SKM-1 (cell line): ENCODE results near the gene CLASP1.
"Not testable (repeated sequence)": the region's sequence is repeated elsewhere in the genome, so short reads cannot be mapped to it uniquely, and the experiment has no call there.

Experiments
- DNase-seq: peaks from one replicate; lab custom pipeline; 2025; ENCODE audit not compliant: unreplicated experiment; lab: John Stamatoyannopoulos, UW

CLASP1 gene

GRCh38 chr2:121583555-121583954 lies 65.7 kb downstream of the CLASP1 start:
- no peak for DNase-seq

DNA sequence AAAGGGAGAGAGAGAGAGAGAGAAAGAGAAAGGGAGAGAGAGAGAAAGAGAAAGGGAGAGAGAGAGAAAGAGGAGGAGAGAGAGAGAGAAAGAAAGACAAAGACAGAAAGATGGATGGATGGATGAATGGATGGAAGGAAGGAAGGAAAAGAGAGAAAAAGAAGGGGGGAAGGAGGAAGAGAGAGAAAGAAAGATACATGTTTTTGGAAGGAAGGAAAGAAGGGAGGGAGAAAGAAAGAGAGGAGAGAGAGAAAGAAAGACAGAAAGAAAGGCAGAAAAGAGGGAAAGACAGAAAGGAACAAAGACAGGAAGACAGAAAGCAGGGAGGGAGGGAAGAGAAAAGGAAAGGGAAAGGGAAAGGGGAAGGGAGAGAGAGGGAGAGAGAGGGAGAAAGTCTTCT lies 67.0 kb downstream of the CLASP1 start:
- DNase-seq, result no peak

- no peak for DNase-seq
Observed at GRCh38 chr2:121579309-121579708, 70.0 kb downstream of the CLASP1 start.

- no peak for DNase-seq
Observed at GRCh38 chr2:121577381-121577780, 71.9 kb downstream of the CLASP1 start.

DNA sequence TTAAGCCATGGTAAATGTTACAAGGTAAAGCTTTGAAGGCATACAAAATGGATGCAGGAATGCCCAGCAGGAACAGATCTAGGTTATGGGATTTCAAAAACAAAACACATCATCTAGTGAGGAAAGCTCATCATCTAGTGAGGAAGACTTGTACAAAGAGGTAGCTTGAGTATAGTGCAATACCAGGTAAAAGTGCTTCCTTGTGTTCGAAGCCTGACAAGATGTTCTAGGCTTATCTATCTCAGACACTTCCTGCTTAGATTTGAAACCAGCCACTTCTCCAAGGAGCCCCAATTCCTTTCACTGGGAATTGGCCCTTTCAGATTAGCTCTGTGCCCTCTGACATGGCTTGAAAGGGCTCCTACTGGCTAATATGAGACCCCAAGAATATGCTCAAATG lies 73.0 kb downstream of the CLASP1 start:
- no peak for DNase-seq

DNA sequence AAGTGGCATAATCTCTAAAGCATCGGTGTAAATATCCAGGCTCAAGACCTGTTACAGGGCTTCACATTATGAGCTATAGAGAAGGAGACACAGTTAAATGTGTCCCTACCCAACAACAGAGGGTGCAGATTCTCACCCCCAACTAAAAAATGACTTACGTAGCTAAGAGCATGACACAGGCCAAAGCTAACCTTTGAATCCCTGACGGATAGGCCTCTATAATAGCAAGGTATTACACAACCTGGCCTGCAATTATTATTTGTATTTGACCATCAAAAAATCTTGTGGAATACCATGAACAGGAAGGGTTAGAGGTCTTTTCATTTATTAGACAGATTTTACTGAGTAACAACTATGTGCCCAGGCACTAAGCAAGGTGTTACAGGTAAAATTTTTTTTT lies 73.5 kb downstream of the CLASP1 start:
- no peak for DNase-seq

GRCh38 chr2:121570667-121571055 lies 78.6 kb downstream of the CLASP1 start:
- DNase-seq, result no peak

GRCh38 chr2:121570036-121570666 lies 79.1 kb downstream of the CLASP1 start:
- no peak for DNase-seq

DNA sequence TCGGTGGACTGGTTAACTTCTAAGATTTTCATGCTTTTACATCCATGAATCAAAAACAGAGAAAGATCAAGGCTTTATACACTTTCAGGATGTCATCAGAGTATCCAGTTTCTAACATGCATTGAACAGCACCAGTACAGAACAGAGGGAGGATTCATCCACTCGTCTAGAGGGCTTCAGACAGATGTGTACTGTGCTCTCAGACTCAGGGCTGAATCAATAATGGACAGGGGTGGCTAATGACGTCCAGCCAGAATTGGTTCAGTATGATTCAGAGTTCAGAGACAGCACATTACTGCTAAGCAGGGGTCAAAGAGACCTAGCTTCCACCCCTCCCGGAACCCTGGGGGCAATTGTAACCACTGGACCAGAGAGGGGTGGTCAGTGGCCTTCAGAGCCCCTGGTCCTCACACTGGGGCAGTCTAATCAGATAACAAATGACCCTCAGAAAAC lies 81.3 kb downstream of the CLASP1 start:
- no peak for DNase-seq

GRCh38 chr2:121567452-121567851 lies 81.8 kb downstream of the CLASP1 start:
- no peak for DNase-seq

GRCh38 chr2:121565389-121566250 lies 83.6 kb downstream of the CLASP1 start:
- DNase-seq, result no peak

DNA sequence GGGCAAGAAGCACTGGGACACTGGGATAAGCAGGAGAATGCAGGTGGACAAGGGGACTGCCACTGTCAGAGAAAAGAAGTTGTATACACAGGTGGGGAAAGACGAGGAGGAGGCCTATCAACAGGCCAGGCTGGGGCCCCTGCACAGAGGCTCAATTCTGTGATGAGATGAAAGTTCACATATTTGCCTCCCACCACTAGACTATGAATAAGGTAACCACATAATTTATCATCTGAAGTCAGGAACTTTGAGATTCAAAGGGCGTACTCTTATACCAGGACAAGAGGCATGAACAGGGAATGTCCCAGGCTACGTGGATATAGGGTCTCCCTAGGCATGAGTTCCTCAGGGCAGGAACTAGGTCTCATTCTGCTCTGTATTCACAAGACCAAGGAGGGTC lies 84.4 kb downstream of the CLASP1 start:
- no peak for DNase-seq

GRCh38 chr2:121563754-121564153 lies 85.5 kb downstream of the CLASP1 start:
- not testable (repeated sequence) for DNase-seq

- no peak for DNase-seq
Observed at GRCh38 chr2:121562269-121563176, 86.7 kb downstream of the CLASP1 start.

GRCh38 chr2:121561617-121562268 lies 87.5 kb downstream of the CLASP1 start:
- DNase-seq, result no peak

DNA sequence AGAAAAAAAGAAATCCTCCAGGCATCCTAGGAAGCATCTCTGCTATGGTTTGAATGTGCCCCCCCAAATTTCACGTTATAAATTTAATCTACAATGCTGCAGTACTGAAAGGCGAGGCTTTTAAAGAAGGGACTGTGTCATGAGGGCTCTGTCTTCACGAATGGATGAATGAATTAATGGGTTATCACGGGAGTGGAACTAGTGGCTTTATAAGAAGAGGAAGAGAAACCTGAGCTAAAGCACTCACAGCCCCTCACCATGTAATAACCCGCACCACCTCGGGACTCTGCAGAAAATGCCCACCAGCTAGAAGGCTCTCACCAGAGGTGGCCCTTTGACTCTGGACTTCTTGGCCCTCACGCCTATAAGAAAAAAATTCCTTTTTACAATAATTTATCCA lies 90.9 kb downstream of the CLASP1 start:
- no peak for DNase-seq

- no peak for DNase-seq
Observed at GRCh38 chr2:121555008-121555407, 94.3 kb downstream of the CLASP1 start.

DNA sequence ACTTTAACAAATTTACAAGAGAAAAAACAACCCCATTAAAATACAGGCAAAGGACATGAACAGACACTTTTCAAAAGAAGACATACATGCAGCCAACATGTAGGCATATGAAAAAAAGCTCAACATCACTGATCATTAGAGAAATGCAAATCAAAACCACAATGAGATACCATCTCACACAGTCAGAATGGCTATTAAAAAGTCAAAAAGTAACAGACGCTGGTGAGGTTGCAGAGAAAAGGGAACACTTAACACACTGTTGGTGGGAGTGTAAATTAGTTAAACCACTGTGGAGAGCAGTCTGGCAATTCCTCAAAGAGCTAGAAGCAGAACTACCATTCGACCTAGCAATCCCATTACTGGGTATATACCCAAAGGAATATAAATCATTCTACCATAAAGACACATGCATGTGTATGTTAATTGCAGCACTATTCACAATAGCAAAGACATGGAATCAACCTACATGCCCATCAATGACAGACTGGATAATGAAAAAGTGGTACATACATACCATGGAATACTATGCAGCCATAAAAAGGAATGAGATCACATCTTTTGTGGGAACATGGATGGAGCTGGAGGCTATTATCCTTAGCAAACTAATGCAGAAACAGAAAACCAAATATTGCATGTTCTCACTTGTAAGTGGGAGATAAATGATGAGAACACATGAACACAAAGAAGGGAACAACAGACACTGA lies 96.6 kb downstream of the CLASP1 start:
- not testable (repeated sequence) for DNase-seq

DNA sequence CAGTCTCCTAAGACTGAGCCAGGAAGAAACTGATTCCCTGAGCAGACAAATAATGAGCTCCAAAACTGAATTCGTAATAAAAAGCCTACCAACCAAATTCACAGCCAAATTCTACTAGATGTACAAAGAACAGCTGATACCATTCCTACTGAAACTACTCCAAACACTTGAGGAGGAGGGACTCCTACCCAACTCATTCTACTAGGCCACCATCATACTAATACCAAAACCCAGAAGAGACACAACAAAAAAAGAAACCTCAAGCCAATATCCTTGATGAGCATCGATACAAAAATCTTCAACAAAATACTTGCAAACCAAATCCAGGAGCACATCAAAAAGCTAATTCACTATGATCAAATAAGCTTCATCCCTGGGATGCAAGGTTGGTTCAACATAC lies 98.6 kb downstream of the CLASP1 start:
- DNase-seq, result no peak

DNA sequence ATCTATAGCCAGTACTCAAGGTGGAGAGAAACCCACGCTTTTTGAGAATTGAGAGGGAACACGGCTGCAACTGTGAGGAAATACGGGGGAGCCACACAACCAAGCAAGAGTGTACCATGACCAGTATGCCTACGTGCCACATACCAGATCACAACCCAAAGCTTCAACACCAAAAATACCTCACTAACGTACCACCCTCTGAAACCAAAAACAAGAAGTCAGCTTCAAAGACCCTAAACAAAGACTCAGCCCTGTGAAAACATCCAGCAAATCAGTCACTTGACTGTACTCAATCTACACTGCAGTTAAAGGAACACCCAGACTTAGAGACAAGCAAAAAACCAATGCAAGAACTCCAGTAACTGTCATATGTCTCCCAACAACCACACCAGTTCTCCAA lies 101.6 kb downstream of the CLASP1 start:
- DNase-seq, result no peak
